ENCODE data around the gene BAIAP2.

DNA sequence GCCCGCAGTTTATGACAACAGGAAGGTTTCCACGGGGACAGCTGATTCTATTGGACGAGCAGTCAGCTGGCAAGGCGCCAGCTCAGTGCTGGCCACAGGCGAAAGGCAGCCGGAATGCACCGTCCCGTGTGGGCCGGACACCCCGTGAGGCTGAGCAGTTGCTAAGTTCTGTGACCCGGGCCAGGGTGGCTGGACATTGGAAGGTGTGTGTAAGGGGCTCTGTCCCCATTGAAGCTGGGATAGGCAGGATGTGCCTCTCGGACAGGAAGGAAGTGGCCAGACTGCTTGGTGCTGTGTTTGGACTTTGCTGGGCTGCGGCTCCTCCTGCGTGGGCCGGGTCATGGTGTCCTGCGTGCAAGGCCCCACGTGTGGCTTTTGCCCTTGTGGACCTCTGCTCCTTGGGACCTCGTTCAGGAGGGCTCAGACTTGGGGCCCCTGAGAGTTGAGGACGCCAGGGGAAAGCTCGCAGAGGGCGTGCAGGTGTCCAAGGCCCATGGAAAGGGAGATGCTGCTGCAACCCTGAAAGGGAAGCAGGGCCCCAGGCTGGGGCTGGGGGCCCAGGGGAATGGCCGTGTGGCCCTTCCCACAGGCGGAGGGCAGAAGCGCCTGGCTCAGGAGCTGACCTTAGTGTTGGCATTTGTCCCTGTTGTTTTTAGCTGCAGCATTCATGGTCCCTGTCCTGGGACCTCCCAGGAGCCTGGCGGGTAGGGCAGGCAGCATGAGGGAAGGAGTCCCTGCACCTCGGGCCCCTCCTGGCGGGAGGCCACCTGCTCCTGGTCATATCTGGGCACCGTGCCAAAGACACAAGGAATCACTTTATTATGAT is 10.0 kb downstream of the BAIAP2 start:
- TF ChIP-seq, protein P1, sequence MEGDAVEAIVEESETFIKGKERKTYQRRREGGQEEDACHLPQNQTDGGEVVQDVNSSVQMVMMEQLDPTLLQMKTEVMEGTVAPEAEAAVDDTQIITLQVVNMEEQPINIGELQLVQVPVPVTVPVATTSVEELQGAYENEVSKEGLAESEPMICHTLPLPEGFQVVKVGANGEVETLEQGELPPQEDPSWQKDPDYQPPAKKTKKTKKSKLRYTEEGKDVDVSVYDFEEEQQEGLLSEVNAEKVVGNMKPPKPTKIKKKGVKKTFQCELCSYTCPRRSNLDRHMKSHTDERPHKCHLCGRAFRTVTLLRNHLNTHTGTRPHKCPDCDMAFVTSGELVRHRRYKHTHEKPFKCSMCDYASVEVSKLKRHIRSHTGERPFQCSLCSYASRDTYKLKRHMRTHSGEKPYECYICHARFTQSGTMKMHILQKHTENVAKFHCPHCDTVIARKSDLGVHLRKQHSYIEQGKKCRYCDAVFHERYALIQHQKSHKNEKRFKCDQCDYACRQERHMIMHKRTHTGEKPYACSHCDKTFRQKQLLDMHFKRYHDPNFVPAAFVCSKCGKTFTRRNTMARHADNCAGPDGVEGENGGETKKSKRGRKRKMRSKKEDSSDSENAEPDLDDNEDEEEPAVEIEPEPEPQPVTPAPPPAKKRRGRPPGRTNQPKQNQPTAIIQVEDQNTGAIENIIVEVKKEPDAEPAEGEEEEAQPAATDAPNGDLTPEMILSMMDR (conservative IDR thresholded peaks at IDR 0.05; ENCODE audit: low read length): no peak
- TF ChIP-seq EZH2phosphoT487 (IDR thresholded peaks at IDR 0.05; ENCODE audit: borderline replicate concordance): no peak

Measured in Loucy (cell line).